A204.1 (cell line): ENCODE results near the gene KRT74.

ENCODE experiments used
- FAIRE-seq: peaks from 2 replicates; lab custom pipeline; 2012; peaks lifted over from hg19 to GRCh38; lab: Jason Lieb, UNC

Gene KRT74

DNA sequence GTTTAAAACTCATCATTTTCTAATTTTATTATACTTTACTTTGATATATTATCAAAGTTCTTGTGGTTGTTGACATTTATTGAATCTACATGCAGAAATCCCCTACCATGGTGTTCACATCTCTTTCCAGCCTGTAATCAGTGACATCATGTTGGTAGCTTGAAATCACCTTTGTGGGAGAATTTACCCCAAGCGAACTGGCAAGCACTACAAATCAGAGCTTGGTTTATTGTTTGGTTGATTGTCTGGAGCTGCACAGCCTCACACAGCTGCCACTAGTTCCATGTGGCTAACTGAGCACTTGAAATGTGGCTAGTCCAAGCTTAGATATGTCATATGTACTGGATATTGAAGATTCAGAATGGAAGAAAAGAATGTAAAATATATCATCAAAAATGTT lies 38.1 kb downstream of the KRT74 start:
- no peak for FAIRE-seq

DNA sequence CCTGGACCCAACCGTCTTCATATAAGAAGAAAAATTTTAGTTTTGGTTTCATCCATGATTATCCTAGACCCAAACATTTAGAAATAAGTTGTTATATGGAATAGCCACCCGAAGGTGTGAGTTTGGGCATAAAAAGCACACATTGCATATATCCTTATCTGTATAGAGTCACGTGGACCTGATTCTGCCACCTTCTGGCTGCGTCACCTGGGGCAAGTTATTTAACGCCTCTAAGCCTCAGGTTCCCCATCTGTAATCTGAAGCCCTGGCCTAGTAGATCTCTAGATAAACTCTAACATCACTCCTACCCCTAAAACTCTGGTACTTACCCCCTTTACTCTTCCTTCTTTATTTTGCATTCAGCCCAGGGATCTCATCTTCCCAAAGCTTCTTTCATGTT lies 39.2 kb downstream of the KRT74 start:
- FAIRE-seq: no peak

- no peak for FAIRE-seq
These were observed 39.8 kb downstream of the KRT74 start for GRCh38 chr12:52533686-52534470.

DNA sequence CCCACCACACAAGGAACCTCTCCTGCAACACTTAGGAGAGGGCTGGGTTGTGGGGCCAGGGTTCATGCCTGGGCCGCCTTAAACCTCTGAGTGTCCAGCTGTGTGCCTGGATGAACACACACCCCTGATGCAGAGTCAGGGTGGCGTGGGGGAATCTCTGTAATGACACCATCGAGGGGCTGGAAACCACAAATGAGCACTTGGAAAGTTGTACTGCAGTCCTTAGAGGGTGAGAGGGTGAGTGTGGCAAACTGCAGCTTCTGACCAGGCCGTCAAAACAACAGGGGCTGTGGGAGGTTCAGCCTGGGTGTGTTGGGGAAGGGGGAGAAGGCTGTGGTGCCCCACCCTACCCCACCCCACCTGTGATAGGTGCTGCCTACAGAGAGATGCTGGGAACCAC lies 41.0 kb downstream of the KRT74 start:
- FAIRE-seq: no peak

GRCh38 chr12:52531566-52532300 lies 41.9 kb downstream of the KRT74 start:
- FAIRE-seq: no peak

- no peak for FAIRE-seq
These were observed 42.7 kb downstream of the KRT74 start for GRCh38 chr12:52530905-52531304.

- FAIRE-seq: no peak
These were observed 43.3 kb downstream of the KRT74 start for GRCh38 chr12:52530366-52530765.

DNA sequence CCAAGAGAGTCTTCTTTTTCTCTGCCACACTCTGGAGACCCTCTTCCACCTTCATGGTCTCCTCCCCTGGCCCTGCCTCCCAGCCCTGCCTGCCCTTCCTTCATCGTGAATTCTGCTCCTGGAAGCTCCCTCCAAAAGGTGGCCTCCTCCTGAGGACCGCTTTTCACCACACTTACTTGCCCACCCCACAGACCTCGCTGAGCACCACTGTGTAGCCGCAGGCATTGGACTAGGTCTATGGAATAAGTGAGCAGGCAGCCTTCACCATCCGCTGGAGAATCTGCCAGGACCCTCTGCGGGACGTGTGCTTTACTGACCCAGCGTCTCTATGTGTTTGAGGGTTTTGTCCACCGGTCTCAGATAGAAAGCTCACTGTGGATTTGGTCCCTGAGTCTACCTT lies 43.8 kb downstream of the KRT74 start:
- FAIRE-seq: no peak

GRCh38 chr12:52529417-52529816 lies 44.2 kb downstream of the KRT74 start:
- no peak for FAIRE-seq

DNA sequence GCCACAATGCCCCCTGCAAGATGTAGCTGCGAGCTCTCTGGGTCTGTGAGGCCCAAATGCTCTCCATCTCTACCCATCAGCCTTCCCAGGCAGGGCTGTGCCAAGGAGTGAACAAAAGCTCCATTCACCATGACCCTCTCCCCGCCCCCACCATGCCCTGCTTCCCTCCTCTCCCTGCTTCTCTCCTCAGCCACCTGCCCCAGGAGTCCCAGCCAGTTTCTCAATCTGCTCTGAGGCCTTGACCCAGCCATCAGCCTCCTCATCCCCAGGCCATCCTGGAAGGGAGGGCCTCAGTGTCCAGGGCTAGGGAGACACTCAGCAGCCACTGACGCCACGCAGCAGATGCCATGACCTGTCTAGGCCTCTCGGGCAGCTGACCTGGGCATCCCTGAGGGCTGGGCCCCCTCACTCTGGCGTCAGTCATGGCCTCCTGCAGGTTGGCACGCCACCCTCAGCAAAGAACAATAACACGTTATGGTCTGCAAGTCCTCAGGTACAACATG lies 45.0 kb downstream of the KRT74 start:
- no peak for FAIRE-seq

- FAIRE-seq: no peak
These were observed 46.4 kb downstream of the KRT74 start for GRCh38 chr12:52527121-52527800.

GRCh38 chr12:52526511-52526951 lies 47.1 kb downstream of the KRT74 start:
- FAIRE-seq: no peak

DNA sequence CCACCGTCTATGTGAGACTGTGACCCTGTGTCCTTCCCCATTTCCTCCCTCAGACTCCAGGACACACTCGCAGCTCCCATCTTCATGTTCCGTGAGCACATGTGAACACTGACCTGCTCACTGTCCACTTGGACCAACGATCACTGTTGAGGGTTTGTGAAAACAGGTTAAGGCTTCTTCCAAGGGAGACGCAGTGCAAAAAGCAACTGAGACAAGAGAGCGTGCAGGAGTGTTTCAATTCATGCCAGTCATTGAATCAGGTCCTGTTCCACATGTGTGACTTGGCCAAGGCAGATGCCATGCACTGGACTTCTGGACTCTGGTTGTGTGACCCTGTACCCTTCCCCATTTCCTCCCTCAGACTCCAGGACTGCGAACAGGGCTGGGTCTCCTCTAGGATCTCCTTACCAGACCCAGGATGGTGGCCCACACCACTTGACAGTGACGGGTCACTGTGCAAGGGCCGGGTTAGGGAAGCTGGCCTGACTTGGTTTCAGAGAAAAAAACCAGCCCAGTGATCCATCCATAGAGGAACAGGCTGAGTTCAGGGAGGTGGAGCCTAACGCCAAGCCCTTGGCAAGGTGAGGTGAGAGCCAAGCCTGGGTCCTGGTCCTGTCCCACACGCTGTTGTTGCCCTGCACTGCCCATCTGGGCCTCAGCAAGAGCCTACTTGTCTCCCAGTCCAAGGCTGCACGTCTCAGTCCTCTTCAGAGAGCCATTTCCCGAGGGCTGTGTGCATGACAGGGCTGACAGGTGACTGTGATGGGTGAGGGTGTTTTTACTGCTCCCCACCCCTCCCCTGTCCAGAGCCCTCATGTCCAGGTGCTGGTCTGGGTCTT lies 47.8 kb downstream of the KRT74 start:
- FAIRE-seq: no peak

GRCh38 chr12:52524898-52525591 lies 48.6 kb downstream of the KRT74 start:
- FAIRE-seq: no peak

DNA sequence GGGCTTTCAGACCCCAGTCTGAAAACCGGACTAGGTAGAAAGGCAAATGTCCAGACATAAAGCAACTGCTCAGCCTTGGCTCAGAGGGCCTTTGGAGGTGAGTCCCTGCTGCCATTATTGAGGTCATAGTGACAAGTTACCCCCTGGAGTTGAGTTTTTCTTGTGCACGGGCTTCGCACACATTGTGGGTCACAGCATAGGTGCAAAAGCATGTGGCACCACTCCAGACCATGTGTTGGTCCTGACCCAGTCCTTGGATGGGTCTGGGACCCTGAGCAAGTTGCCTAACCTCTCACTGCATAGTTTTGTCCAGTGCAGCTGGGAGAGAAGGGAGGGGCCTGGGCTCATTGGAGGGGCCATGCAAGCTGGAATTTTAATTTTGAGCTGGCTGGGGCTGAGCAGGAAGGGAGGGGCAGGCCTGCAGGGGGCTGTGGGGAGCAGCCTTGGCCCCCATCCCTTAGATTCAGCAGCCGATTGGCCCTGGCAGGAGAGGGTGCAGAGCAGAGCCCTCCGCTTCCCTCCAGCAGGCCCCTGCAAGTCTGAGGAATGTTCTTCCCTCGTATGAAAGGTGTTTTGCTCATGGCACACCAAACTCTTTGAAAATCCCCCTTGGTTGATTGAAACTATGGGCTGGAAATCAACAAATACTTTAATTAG lies 49.3 kb downstream of the KRT74 start:
- no peak for FAIRE-seq

DNA sequence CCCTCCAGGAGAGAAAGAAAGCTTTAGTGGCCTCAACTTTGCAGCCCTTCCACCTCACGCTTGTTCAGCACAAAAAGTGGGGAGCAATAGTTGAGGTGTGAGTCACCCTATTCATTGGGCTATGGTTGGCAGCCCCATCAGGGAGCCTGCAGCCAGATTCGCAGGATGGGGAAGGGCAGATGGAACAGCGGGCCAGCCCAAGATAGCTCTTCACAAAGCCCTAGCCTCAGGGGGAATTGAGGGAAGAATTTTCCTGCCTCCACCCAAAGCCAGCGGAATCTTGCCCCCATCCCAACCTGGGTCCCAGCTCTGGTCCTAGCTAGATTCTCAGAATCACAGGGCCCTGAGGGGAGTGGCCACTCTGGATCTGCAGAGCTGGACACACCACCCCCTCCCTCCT lies 49.8 kb downstream of the KRT74 start:
- FAIRE-seq: no peak

DNA sequence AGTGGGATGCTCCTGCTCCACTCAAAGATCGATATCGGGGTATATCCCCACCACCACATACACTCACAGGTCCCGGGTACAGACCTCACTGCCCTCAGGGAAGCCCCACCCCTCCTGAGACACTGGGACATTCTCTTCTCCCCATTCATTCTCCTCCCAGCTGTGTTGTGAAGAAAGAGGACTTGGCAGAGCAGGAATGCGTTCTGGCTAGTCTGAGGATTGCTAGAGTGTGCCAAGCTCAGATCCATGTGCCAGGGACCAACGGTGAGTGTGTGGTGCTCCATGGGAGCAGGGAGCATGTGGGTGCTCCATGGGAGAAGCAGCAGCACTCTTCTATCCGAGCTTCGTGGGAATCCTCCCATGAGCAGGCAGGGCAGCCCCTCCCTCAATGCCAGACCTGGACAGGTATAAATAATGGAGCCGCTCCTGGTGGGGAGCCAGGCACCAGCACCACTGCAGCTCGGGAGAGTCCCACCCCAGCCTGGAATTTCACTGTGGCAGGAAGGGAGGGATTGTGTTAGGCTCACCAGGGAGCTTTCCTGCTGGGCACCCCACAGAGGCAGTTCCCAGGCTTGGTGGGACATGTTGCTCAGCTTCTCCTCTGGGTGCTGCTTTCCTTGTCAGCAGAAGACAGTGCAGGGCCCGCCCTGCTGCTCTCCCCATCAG lies 51.2 kb downstream of the KRT74 start:
- no peak for FAIRE-seq

DNA sequence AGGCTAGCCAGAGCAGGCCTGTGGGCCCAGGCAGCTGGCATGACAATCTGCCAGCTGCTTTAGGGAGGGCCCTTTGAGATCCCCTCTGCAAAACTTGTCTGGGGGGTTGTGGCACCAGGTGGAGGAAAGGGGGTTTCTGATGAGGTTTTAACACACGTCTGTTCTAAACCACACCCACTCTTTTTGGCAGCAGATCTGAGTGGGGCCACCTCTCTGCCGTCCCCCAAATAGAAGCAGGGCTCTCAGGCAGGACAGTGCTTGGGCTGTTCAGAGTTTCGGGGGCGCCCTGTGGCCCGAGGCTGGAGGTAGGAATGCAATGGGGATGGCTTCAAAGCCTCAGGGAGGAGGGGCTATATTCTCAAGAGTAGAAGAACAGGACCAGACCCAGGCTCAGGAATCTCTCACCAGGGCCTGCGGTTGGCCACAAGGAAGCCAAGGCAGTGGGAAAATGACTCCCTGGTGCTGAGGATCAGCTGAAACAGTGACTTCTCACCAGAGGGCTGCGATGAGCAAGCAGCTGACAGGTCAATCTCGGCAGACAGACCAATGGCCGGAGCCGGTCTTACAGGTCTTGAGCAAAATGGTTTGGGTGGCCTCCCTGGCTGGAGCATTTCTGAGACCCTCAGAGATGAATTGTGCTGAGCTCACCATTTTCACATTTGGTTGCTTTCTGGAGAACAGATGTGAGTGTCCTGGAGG lies 51.9 kb downstream of the KRT74 start:
- FAIRE-seq: no peak

GRCh38 chr12:52521175-52521567 lies 52.5 kb downstream of the KRT74 start:
- FAIRE-seq: no peak
